SK-N-MC (cell line): Measurements from ENCODE around the gene ENO2.
"Not testable (repeated sequence)": the region's sequence is repeated elsewhere in the genome, so short reads cannot be mapped to it uniquely, and the experiment has no call there.

Experiments used
- DNase-seq: peaks from one replicate; pipeline ENCODE4 v3.0.0-alpha.2; 2011; ENCODE audit warnings: low read depth, low spot score
- H3K27ac ChIP-seq: fragments of 200-600 bp; sonication (generic); 2 replicates; pipeline ENCODE4 v1.5.1; 2016; ENCODE audit warnings: mixed run types
- H3K36me3 ChIP-seq: fragments of 200-600 bp; sonication (generic); 2 replicates; pipeline ENCODE4 v1.6.1; 2017; ENCODE audit warnings: antibody characterized with exemption, low read length, mixed read lengths; ENCODE audit not compliant: insufficient read depth
- H3K4me3 ChIP-seq: fragments of 200-600 bp; sonication (generic); 2 replicates; pipeline ENCODE4 v1.5.1; 2016
- H3K9ac ChIP-seq: fragments of 200-600 bp; sonication (generic); 2 replicates; pipeline ENCODE4 v1.8.0; 2017; ENCODE audit warnings: mixed run types, mixed read lengths; ENCODE audit not compliant: insufficient read length
- H3K9me3 ChIP-seq: fragments of 200-600 bp; sonication (generic); 2 replicates; pipeline ENCODE4 v1.6.1; 2017; ENCODE audit warnings: low read depth, mild to moderate bottlenecking, antibody characterized with exemption, low read length, moderate library complexity, mixed read lengths
- EZH2 ChIP-seq: fragments of 200-600 bp; sonication (generic); IDR thresholded peaks from one replicate; pipeline ENCODE4 v1.6.1; 2017; ENCODE audit warnings: antibody characterized with exemption
- FOXP2 ChIP-seq: optimal IDR thresholded peaks from 2 replicates; pipeline ENCODE3; 2011; ENCODE audit warnings: mild to moderate bottlenecking, moderate library complexity; ENCODE audit not compliant: insufficient read depth; ENCODE audit errors: extremely low read length, control extremely low read depth
- POLR2AphosphoS5 ChIP-seq: IDR thresholded peaks from 2 replicates; pipeline ENCODE4 v1.6.1; 2012; ENCODE audit warnings: mild to moderate bottlenecking, low read depth, low read length, borderline replicate concordance

ENO2 gene

GRCh38 chr12:6914246-6914946, at the start of gene ENO2:
ENO2 (plus strand) TSS chr12:6914580; CDS start chr12:6915833, 1,253 bp downstream.
- Histone ChIP-seq H3K9me3 (no peaks in the 10 kb centered on the region), H3K27ac (no peak within 1 kb of the TSS), H3K4me3 (peak within 1 kb of the TSS; percentile 89), H3K36me3 (peaks cover 9% of the 10 kb centered on the region; the same call in 1 of the 2 replicates), H3K9ac (peak within 1 kb of the TSS; percentile 64)
- DNase-seq = no peak
- TF ChIP-seq FOXP2 (no peak), POLR2AphosphoS5 (peak; percentile 25; the same call in 1 of the 2 replicates), EZH2 (no peak)

GRCh38 chr12:6865307-6865706, 49.1 kb upstream of the ENO2 start:
- H3K9me3 ChIP-seq, H3K9ac ChIP-seq: not testable (repeated sequence)
- H3K36me3 ChIP-seq = peaks cover 54% of the 10 kb centered on the region

GRCh38 chr12:6866163-6866919, 48.0 kb upstream of the ENO2 start:
- TF ChIP-seq FOXP2 (no peak), EZH2 (no peak), POLR2AphosphoS5 (no peak)
- Histone ChIP-seq H3K27ac (no peak overlapping the region), H3K36me3 (peaks cover 52% of the 10 kb centered on the region), H3K4me3 (peak overlapping the region; percentile 97), H3K9ac (no peak overlapping the region), H3K9me3 (no peaks in the 10 kb centered on the region)
- no peak for DNase-seq

More at GRCh38 chr12:6865307-6865706, 49.1 kb upstream of the ENO2 start:
- H3K4me3 ChIP-seq, DNase-seq, H3K27ac ChIP-seq: not testable (repeated sequence)

GRCh38 chr12:6866920-6867412, 47.4 kb upstream of the ENO2 start:
- H3K9ac ChIP-seq = peak overlapping the region; percentile 63
- H3K36me3 ChIP-seq = peaks cover 45% of the 10 kb centered on the region
- TF ChIP-seq POLR2AphosphoS5 = no peak; the same call in 1 of the 2 replicates
- no peak for TF ChIP-seq FOXP2
- TF ChIP-seq EZH2 = no peak
- H3K27ac ChIP-seq = no peak overlapping the region; the same call in 1 of the 2 replicates
- H3K9me3 ChIP-seq = no peaks in the 10 kb centered on the region
- H3K4me3 ChIP-seq = peak overlapping the region; percentile 97
- DNase-seq = no peak

- H3K9ac ChIP-seq = peak within 1 kb of the TSS; percentile 97
- TF ChIP-seq FOXP2 (peak; percentile 25), EZH2 (no peak), POLR2AphosphoS5 (peak; percentile 98)
- H3K4me3 ChIP-seq = peak within 1 kb of the TSS; percentile 97
- DNase-seq = no peak
- H3K27ac ChIP-seq = peak within 1 kb of the TSS; percentile 88
- H3K9me3 ChIP-seq = no peaks in the 10 kb centered on the region
- peaks cover 40% of the 10 kb centered on the region for H3K36me3 ChIP-seq
Measured at GRCh38 chr12:6867413-6868210, 46.8 kb upstream of the ENO2 start, which contains the start of gene TPI1. TPI1 (plus strand) TSS chr12:6867531; CDS start chr12:6867567, 36 bp downstream.

- TF ChIP-seq FOXP2 = no peak
- TF ChIP-seq EZH2 = no peak
- no peak; the same call in 1 of the 2 replicates for TF ChIP-seq POLR2AphosphoS5
- Histone ChIP-seq H3K4me3 (peak overlapping the region; percentile 97), H3K9ac (peak overlapping the region; percentile 97), H3K27ac (peak overlapping the region; percentile 88), H3K36me3 (peaks cover 33% of the 10 kb centered on the region), H3K9me3 (no peaks in the 10 kb centered on the region)
- DNase-seq = no peak
Measured at GRCh38 chr12:6868211-6869048, 46.0 kb upstream of the ENO2 start.
